ENCODE results near the gene TMEM25. TPM values are rescaled to one million over a fixed set of nuclear protein-coding genes. Genes with fewer than 3 reads are reported as not detected.

The TMEM25 gene
- total and polyA plus RNA-seq, 2 donors (not counting 3 experiments of a cell fraction or from before 2014, with no cell fraction given), result 18.9 to 34.6 TPM

DNA sequence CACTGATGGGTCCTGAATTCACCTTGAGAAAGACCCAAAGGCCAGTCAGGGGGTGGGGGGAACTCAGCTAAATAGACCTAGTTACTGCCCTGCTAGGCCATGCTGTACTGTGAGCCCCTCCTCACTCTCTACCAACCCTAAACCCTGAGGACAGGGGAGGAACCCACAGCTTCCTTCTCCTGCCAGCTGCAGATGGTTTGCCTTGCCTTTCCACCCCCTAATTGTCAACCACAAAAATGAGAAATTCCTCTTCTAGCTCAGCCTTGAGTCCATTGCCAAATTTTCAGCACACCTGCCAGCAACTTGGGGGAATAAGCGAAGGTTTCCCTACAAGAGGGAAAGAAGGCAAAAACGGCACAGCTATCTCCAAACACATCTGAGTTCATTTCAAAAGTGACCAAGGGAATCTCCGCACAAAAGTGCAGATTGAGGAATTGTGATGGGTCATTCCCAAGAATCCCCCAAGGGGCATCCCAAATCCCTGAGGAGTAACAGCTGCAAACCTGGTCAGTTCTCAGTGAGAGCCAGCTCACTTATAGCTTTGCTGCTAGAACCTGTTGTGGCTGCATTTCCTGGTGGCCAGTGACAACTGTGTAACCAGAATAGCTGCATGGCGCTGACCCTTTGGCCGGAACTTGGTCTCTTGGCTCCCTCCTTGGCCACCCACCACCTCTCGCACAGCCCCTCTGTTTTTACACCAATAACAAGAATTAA is 6.1 kb upstream of the TMEM25 start:
- DNase-seq (ENCODE audit: low read depth, low spot score) (no peak), FAIRE-seq (no peak)
- Histone ChIP-seq H3K9me3 (replicated peaks; ENCODE audit: control insufficient read depth, insufficient read depth, low read length) (no peaks in the 10 kb centered on the region), H3K9me1 (replicated peaks; ENCODE audit: control insufficient read depth, extremely low read depth, insufficient read depth, low read length) (no peaks in the 10 kb centered on the region), H3K4me3 (replicated peaks in 1 of 3; ENCODE audit: insufficient read depth in 1 of 3, low read depth in 1 of 3, low read length in 3 of 3) (no peak overlapping the region), H3K27ac (ENCODE audit: insufficient read depth, low read depth, low read length) (no peak overlapping the region), H4K20me1 (replicated peaks; ENCODE audit: control insufficient read depth, extremely low read depth, insufficient read depth, low read length) (no peaks in the 10 kb centered on the region), H3K4me1 (ENCODE audit: control insufficient read depth, extremely low read depth, insufficient read depth, low read length) (peaks cover 2% of the 10 kb centered on the region), H3K79me2 (ENCODE audit: control insufficient read depth, insufficient read depth, low read length) (no peaks in the 10 kb centered on the region), H3K9ac (replicated peaks; ENCODE audit: extremely low read depth, insufficient read depth, low read length) (no peak overlapping the region), H2AFZ (ENCODE audit: low read depth, low read length) (no peak overlapping the region), H3K27me3 (ENCODE audit: control insufficient read depth in 2 of 2, insufficient read depth in 2 of 2, low read length in 2 of 2) (no peaks in the 10 kb centered on the region), H3K36me3 (ENCODE audit: control insufficient read depth in 2 of 2, extremely low read depth in 1 of 2, insufficient read depth in 2 of 2, low read length in 2 of 2) (peaks cover 19 to 33% of the 10 kb centered on the region in 2 experiments), H3K4me2 (ENCODE audit: insufficient read depth, low read length) (no peak overlapping the region)
- intact Hi-C loops (cut with micrococcal nuclease), result no loop called here
- TF ChIP-seq GATA2 (IDR thresholded peaks at IDR 0.05; ENCODE audit: insufficient read depth, insufficient read length, low read depth, low read length), result no peak
- TF ChIP-seq JUN (IDR thresholded peaks at IDR 0.05; ENCODE audit: borderline replicate concordance, insufficient read depth, insufficient read length, low read depth), result no peak
- TF ChIP-seq, protein P1, sequence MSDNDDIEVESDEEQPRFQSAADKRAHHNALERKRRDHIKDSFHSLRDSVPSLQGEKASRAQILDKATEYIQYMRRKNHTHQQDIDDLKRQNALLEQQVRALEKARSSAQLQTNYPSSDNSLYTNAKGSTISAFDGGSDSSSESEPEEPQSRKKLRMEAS (IDR thresholded peaks at IDR 0.05; ENCODE audit: insufficient read depth, insufficient read length), result no peak
- no peak for TF ChIP-seq EZH2 (IDR thresholded peaks at IDR 0.05; ENCODE audit: borderline replicate concordance, low read depth, low read length, severe bottlenecking)
- TF ChIP-seq, protein P2, sequence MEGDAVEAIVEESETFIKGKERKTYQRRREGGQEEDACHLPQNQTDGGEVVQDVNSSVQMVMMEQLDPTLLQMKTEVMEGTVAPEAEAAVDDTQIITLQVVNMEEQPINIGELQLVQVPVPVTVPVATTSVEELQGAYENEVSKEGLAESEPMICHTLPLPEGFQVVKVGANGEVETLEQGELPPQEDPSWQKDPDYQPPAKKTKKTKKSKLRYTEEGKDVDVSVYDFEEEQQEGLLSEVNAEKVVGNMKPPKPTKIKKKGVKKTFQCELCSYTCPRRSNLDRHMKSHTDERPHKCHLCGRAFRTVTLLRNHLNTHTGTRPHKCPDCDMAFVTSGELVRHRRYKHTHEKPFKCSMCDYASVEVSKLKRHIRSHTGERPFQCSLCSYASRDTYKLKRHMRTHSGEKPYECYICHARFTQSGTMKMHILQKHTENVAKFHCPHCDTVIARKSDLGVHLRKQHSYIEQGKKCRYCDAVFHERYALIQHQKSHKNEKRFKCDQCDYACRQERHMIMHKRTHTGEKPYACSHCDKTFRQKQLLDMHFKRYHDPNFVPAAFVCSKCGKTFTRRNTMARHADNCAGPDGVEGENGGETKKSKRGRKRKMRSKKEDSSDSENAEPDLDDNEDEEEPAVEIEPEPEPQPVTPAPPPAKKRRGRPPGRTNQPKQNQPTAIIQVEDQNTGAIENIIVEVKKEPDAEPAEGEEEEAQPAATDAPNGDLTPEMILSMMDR (IDR thresholded peaks at IDR 0.05; ENCODE audit: extremely low read depth in 1 of 2, insufficient read depth in 1 of 2, low read depth in 1 of 2, low read length in 2 of 2), result no peak
- no peak for TF ChIP-seq FOS (IDR thresholded peaks at IDR 0.05; ENCODE audit: borderline replicate concordance, insufficient read depth, low read length)
- TF ChIP-seq POLR2A (IDR thresholded peaks at IDR 0.05; ENCODE audit: low read depth, low read length), result no peak
- TF ChIP-seq POLR2AphosphoS5 (IDR thresholded peaks at IDR 0.05; ENCODE audit: insufficient read depth, low read depth, low read length), result no peak
- no peak for TF ChIP-seq MYC (IDR thresholded peaks at IDR 0.05; ENCODE audit: low read depth, low read length)
- dilution Hi-C loops (cut with MboI; ENCODE audit: extremely low pct_ligation_motif_present, low sequenced_read_pairs), result no loop called here
- CTCF ChIA-PET, result no interaction called here
- BruUV-seq (replicated peaks), result no TSS peak
- POLR2A ChIA-PET, result no interaction called here

Measured in endothelial cell of umbilical vein (primary cell).